RPMI7951 (cell line): ENCODE data around the gene GFPT1. TPM values are rescaled to one million over a fixed set of nuclear protein-coding genes. Genes with fewer than 3 reads are reported as not detected.
A peak's percentile ranks its signal among the peaks of the same experiment; 100 is the strongest.

ENCODE experiments used
- DNase-seq: peaks from one replicate; pipeline ENCODE4 v3.0.0-alpha.2; 2012; ENCODE audit warnings: low read depth
- total RNA-seq: library from RNA; depleted of rRNA; stranded (reverse); fragments of >200 nt; shearing (Covaris generic); gene quantifications from 2 replicates; pipeline ENCODE4 v1.2.3, GENCODE V29; 2014; rRNA removed

The GFPT1 gene
- total RNA-seq, 1 experiment from 2014 or later: 26.6 TPM

DNA sequence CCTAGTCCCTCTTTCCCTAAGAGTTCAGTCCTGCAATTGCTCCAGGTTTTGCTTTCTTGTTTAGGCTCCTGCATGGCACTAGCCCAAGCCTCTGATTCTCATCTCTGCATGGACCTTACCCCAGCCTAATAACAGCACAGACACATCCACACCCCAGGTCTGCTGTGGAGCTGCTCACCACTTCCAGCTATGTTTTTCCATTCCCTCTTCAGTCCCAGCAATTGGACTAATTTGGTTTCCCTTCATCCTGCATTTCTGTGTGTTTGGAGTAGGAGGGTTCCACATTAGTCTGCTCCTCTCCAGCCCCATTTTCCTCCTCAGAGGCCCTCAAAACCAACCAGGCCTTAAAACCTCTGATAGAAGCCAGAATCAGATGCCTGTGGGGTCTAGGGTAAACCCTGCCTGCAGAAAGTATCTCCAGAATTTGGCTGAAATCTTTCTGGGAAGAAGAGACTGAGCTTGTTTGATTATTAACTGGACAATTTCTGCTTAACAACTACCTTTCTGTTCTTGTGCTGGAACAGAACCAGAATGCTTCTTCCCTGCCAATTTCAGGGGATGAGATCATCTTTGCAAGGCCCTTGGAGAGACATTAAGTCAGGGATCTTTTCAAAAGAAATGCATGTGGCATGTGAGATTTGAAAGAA is 95.9 kb downstream of the GFPT1 start:
- peak; percentile 46 for DNase-seq

GRCh38 chr2:69288429-69288828 is 98.6 kb downstream of the GFPT1 start:
- no peak for DNase-seq

GRCh38 chr2:69287544-69287943 is 99.5 kb downstream of the GFPT1 start:
- no peak for DNase-seq

DNA sequence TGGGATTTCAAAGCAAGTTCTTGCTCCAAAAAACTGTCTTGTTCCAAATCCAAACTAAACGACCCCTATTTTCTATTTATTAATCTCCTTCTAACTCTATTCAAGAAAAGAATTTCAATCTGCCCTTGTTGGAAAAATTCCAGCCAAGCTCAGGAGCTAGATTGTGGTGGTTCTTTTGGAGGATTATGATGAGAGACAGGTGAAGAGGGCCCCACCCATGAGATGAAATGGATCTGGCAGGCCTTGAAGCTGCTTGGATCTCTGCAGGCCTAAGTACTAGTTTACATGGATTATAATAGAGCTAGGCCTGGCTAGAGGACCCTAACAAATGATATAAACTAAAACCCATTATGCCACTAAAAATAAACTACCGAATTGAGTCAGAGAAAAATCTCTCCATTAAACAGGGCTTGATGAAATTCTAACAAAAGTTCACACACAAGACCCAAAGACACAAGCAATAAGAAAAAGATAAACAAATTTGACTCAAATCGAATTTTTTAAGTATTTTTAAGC is 101.6 kb downstream of the GFPT1 start:
- no peak for DNase-seq

DNA sequence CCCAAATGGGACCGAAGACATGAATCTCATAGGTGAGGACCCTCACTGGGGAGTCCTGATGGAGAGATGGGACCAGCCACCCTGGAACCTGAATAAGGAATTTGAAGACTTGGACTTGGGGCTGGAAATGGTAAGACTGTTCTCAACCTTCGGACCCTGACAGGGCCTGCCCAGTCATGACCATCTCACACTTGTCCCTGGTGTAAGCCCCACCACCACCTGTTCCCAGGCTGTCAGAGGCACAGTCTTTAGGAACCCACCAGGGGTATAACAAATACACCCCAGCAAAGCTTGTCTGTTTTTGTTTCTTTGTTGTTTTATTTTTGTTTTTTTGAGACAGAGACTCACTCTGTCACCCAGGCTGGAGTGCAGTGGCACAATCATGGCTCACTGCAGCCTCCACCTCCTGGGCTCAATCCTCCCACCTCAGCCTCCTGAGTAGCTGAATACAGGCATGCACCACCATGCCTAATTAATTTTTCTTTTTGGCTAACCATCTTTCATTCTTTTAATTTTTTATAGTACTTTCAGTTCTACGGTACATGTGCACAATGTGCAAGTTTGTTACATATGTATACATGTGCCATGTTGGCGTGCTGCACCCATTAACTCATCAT is 106.1 kb downstream of the GFPT1 start:
- DNase-seq: no peak

DNA sequence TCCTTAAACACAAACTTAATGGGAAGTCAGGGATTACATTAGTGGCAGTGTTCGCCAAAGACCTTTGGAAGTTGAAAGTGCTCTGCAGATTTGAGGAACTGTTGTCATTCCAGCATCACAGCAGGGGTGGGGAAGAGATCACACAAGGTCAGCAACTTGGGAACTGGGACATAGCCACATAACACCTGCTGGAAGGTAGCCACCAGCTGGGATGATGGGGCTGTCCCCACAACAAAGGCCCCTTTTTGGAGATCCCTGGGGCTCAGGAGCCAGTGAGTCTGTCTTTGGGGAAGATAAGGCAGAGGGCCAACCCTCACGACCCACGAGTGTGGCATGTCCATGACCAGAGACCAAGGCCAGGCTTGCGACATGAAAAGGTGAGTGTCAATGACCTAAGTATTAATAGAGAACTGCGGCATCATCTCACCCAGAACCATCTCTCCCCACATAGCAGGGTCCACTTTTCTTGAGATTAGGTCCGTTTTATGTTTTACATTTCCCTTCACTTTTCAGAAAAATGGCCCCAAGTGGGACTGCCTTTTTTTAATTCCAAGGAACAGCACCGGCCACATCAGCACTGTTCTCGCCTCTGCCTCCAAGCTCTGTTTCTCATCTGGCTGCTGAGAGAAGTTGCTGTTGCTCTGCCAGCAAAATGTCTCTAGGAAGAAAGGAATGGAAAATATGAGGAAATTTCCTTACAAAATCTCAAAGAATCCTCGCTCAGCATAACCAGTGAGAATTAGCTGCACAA is 106.9 kb downstream of the GFPT1 start:
- DNase-seq: no peak

DNA sequence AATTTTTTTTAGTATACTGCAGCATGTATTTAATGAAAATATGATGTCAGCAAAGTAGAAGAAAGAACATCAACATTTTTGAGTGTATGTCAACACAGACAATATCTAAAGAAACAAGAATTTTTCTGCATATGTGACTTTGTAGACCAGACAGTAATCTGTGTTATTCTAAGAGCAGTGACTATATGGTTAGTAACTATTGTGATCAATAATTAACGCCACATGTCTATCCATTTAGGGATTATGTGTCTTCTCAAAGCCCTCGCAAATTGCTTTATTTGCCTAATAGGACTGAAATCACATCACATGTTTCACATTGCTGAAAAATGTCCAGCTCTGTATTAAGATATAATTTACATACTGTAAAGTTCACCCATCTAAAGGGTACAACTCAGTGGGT is 107.8 kb downstream of the GFPT1 start:
- no peak for DNase-seq

- peak; percentile 41 for DNase-seq
These were observed 108.7 kb downstream of the GFPT1 start for GRCh38 chr2:69278366-69278765.

DNA sequence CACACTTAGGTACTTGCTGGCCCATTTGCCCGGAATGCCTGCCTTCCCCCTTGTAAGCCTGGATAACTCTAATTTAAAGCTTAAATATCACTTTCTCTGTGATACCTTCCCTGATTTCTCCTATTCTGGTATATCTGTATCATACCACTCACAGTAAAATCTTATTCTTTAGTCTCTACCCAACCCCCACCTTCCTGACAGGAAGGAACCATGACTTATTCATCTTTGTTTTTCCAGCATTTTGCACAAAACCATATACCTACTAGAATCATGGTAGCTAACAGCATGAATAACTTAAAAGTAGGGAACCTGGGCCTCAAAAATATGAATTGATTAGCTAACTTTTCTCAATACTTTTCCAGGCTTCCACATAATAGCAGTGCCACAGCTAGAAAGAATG is 111.5 kb downstream of the GFPT1 start:
- DNase-seq: no peak

DNA sequence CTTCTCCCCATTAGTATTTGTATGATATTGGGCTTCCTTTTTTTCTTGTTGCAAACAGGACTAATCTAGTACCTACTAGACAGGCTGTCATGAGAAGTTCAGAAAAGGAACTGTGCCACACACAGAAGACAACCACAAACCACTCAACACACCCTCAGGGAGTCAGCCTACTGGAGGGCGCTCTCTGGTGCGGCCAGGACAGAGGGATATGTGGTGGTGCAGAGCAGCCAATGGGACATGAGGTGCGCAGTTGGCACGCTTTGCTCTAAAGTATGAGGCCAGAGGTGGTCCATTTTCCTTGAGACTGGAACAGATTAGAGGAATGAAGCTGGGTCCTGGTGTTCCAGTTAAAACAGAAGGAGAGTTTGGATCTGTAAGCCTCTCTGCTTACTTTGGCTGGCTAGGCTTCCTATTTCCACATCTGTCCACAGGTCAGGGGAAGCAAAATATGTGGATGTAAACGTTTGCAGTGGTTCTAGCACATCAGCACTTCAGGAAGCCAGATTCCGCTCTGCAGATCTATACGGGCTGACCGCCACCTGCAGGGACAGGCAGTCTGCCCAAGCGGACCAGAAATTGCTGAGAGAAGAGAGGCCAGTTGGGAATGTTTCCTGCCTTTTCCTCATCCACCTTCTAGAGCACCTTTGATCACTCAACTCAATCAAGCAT is 114.1 kb downstream of the GFPT1 start:
- no peak for DNase-seq

DNA sequence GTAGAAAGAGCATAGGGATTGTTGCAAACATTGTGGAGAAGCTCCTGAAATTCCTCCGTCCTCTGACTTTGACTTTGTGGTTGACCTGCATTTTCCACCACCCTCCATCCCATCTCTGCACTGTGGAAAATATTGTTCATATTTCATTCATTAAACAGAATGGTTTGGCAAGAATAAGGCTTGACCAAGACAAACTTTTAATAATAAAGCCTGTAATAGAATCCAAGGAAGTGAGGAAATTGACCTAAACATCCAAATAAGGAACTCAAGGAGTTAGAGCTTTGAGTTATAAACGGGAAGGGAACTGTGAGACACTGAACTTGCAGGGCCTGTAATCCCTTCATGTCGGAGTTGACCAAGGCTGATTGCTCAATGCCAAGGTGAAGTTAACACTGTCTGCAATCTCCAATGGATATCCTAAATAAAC is 115.2 kb downstream of the GFPT1 start:
- no peak for DNase-seq

Other genes starting within 250 kb of the GFPT1 start
- 64.6 and 89.0 TPM in 2 replicates for gene NFU1, start 50.2 kb upstream of the GFPT1 start, total RNA-seq